Liver (tissue), 9 donors: ENCODE results near the gene EXD3. TPM values are rescaled to one million over a fixed set of nuclear protein-coding genes. Genes with fewer than 3 reads are reported as not detected.

Experiments used
- DNase-seq: peaks from one replicate; pipeline ENCODE4 v3.0.0-alpha.2; 2017; ENCODE audit warnings: low spot score
- H3K27ac ChIP-seq, 2 donors: one replicate each; pipeline ENCODE4 v1.7.0; 2013; ENCODE audit warnings: inconsistent platforms in 2 of 2, low read length in 2 of 2, control low read depth in 1 of 2, low read depth in 1 of 2, mild to moderate bottlenecking in 1 of 2
- H3K27me3 ChIP-seq, 4 donors: one replicate each; pipeline versions ENCODE4 v1.6.1 to v1.7.0; 2013; ENCODE audit warnings: low read length in 3 of 4, inconsistent platforms in 1 of 4, mild to moderate bottlenecking in 1 of 4, moderate library complexity in 1 of 4; ENCODE audit not compliant: control insufficient read depth in 4 of 4, insufficient read depth in 4 of 4
- H3K36me3 ChIP-seq, 4 donors: one replicate each; pipeline versions ENCODE4 v1.6.1 to v1.7.0; 2013; ENCODE audit warnings: low read length in 3 of 4, mild to moderate bottlenecking in 3 of 4, low read depth in 1 of 4, moderate library complexity in 1 of 4; ENCODE audit not compliant: control insufficient read depth in 4 of 4, insufficient read depth in 3 of 4
- H3K4me1 ChIP-seq, 4 donors: one replicate each; pipeline versions ENCODE4 v1.6.1 to v1.7.0; 2013; ENCODE audit warnings: low read length in 3 of 4, mild to moderate bottlenecking in 3 of 4, moderate library complexity in 1 of 4; ENCODE audit not compliant: control insufficient read depth in 4 of 4, insufficient read depth in 4 of 4
- H3K4me3 ChIP-seq, 3 donors: one replicate each; pipeline versions ENCODE4 v1.6.1 to v1.7.0; 2013; ENCODE audit warnings: low read length in 3 of 3, control low read depth in 1 of 3, low read depth in 1 of 3, mild to moderate bottlenecking in 1 of 3
- H3K9ac ChIP-seq, 2 donors: one replicate each; pipeline ENCODE4 v1.7.0; 2013; ENCODE audit warnings: low read length in 2 of 2, mild to moderate bottlenecking in 2 of 2, moderate library complexity in 2 of 2, control low read depth in 1 of 2, low read depth in 1 of 2
- H3K9me3 ChIP-seq, 4 donors: one replicate each; pipeline versions ENCODE4 v1.6.1 to v1.7.0; 2013; ENCODE audit warnings: low read length in 3 of 4; ENCODE audit not compliant: control insufficient read depth in 4 of 4
- CTCF ChIP-seq: fragments of 150-350 bp; IDR thresholded peaks from 2 replicates; pipeline ENCODE4 v1.5.1; 2017; ENCODE audit warnings: improper control_type of control experiment, low read depth, low read length; ENCODE audit not compliant: missing input control
- FOXA1 ChIP-seq: IDR thresholded peaks from 2 replicates; pipeline ENCODE4 v1.6.1; 2016; ENCODE audit warnings: antibody characterized with exemption
- HNF4A ChIP-seq, 2 donors: conservative IDR thresholded peaks; 2 replicates each; pipeline ENCODE4 v1.6.1; 2016; ENCODE audit warnings: antibody characterized with exemption in 2 of 2, mild to moderate bottlenecking in 2 of 2
- NR2F2 ChIP-seq: IDR thresholded peaks from 2 replicates; pipeline ENCODE4 v1.6.1; 2016; ENCODE audit warnings: antibody characterized with exemption
- REST ChIP-seq: IDR thresholded peaks from 2 replicates; pipeline ENCODE4 v1.6.1; 2016; ENCODE audit warnings: antibody characterized with exemption, mild to moderate bottlenecking
- RXRA ChIP-seq, 2 donors: IDR thresholded peaks; 2 replicates each; pipeline ENCODE4 v1.6.1; 2017 to 2018; ENCODE audit warnings: antibody characterized with exemption in 2 of 2, mild to moderate bottlenecking in 1 of 2
- SP1 ChIP-seq: IDR thresholded peaks from 2 replicates; pipeline ENCODE4 v1.6.1; 2018; ENCODE audit warnings: antibody characterized with exemption, mild to moderate bottlenecking
- YY1 ChIP-seq: IDR thresholded peaks from 2 replicates; pipeline ENCODE4 v1.6.1; 2016; ENCODE audit warnings: antibody characterized with exemption, mild to moderate bottlenecking
- WGBS: extraction: QIAGEN DNeasy Blood & Tissue Kit; methylation state at CpG from one replicate; pipeline ENCODE4 v1.1.7; 2013; 5-methylcytosine and 5-hydroxymethylcytosine counted together
- polyA plus RNA-seq, 2 donors: library from polyadenylated mRNA; stranded (reverse) in 1 of 2; unstranded in 1 of 2; fragments of 200-250 nt in 1 of 2; fragments of >200 nt in 1 of 2; fragmentation: Nextera tagmentation in 1 of 2; extraction: Ambion mirVana in 1 of 2; gene quantifications; one replicate each; pipeline versions ENCODE4 v1.2.1 to v1.2.3, GENCODE V29; 2013 to 2015
- total RNA-seq, 2 donors: library from RNA; depleted of rRNA; stranded (reverse); fragments of >200 nt; gene quantifications; one replicate each; pipeline ENCODE4 v1.2.3, GENCODE V29; 2014
- TF ChIP-seq, protein P1 (sequence below): IDR thresholded peaks from 2 replicates; pipeline ENCODE4 v1.6.1; 2016; ENCODE audit warnings: antibody characterized with exemption
- TF ChIP-seq, protein P2 (sequence below): IDR thresholded peaks from 2 replicates; pipeline ENCODE4 v1.6.1; 2016; ENCODE audit warnings: antibody characterized with exemption
- donor health status: healthy.
- donor health status: healthy.
- donor health status: healthy.
- donor health status: healthy.
- donor health status: healthy.

EXD3 gene
- total and polyA plus RNA-seq, 4 donors: 2.5 to 6.7 (median 3.7) TPM

GRCh38 chr9:137272241-137273094 lies 150.5 kb downstream of the EXD3 start (continued):
- TF ChIP-seq REST: no peak

- no peak overlapping the region for H3K27ac ChIP-seq
- 67% methylated on average over 3 of the region's 3 CpGs for WGBS
- H3K9ac ChIP-seq: no peak overlapping the region
- DNase-seq: no peak
- no peak overlapping the region for H3K4me3 ChIP-seq
- no peaks in the 10 kb centered on the region for H3K27me3 ChIP-seq
- peaks cover 12 to 59% (median 29%) of the 10 kb centered on the region in 4 donors for H3K4me1 ChIP-seq
- no peaks in the 10 kb centered on the region for H3K9me3 ChIP-seq
- H3K36me3 ChIP-seq: peaks cover 0 to 14% (median 4%) of the 10 kb centered on the region in 4 donors
- no peak for TF ChIP-seq SP1
- no peak for TF ChIP-seq HNF4A (conservative IDR thresholded peaks at IDR 0.05)
- TF ChIP-seq, protein P1, sequence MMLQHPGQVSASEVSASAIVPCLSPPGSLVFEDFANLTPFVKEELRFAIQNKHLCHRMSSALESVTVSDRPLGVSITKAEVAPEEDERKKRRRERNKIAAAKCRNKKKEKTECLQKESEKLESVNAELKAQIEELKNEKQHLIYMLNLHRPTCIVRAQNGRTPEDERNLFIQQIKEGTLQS: no peak
- TF ChIP-seq RXRA (IDR thresholded peaks at IDR 0.05): no peak
- TF ChIP-seq YY1: no peak
- TF ChIP-seq REST: no peak
- no peak for TF ChIP-seq NR2F2
- no peak for TF ChIP-seq CTCF
- TF ChIP-seq, protein P2, sequence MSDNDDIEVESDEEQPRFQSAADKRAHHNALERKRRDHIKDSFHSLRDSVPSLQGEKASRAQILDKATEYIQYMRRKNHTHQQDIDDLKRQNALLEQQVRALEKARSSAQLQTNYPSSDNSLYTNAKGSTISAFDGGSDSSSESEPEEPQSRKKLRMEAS: no peak
- no peak for TF ChIP-seq FOXA1
Observed at GRCh38 chr9:137271696-137272076, 151.3 kb downstream of the EXD3 start.
